Retinal pigment epithelial cell (primary cell): ENCODE data around the gene NDUFA8.
"Not testable (repeated sequence)": the region's sequence is repeated elsewhere in the genome, so short reads cannot be mapped to it uniquely, and the experiment has no call there.

Source experiments
- DNase-seq: peaks from one replicate; pipeline ENCODE4 v3.0.0-alpha.2; 2010; ENCODE audit warnings: low read depth
- H3K4me3 ChIP-seq: 2 replicates; pipeline ENCODE4 v1.5.1; 2011; ENCODE audit warnings: mild to moderate bottlenecking, low read length, control low read depth, moderate library complexity
- CTCF ChIP-seq: conservative IDR thresholded peaks from 2 replicates; pipeline ENCODE4 v1.5.1; 2011; ENCODE audit warnings: low read depth, low read length, control low read depth, inconsistent platforms

The NDUFA8 gene

GRCh38 chr9:122122468-122122867 lies 37.1 kb downstream of the NDUFA8 start:
- DNase-seq, result no peak
- TF ChIP-seq CTCF, result no peak
- no peak overlapping the region for H3K4me3 ChIP-seq

DNA sequence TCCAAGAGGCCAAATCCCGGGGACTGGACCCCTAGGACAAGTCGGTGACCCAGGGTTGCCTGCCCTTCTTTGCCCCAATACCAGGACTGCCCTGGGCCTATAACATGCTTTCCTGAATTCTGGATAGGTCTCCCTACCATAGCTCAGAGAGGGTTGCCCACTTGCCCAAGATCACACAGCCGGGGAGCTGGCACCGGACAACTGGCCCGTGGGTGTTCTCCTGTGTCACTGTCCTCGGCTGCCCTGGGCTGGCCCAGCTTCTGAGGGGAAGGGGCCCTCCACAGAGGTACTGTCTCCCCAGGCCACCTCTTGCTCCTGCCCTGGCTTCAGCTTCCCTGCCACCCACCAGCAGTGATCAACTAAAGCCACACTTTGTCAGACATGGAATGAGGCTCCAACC lies 37.6 kb downstream of the NDUFA8 start:
- no peak overlapping the region for H3K4me3 ChIP-seq
- TF ChIP-seq CTCF, result no peak
- DNase-seq, result no peak

DNA sequence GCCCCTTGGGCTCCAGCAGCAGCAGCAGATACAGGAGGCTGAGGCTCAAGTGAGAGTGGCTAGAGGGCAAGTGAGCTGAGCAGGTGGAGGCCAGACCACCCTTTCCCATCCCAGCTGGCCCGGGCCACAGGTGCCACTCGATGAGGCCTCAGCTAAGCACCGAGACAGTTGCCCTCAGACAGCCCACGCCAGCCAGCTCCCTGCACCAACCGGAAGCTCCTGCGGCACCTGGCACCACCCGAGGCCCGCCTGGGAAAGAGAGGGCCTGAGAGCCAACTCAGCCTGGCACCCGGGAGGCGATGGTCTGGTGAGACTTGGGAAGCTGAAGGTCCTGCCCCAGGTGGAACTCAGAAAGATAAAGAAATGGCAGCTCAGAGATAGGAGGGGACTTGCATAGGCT lies 38.2 kb downstream of the NDUFA8 start:
- no peak overlapping the region for H3K4me3 ChIP-seq
- TF ChIP-seq CTCF, result no peak
- no peak for DNase-seq

- TF ChIP-seq CTCF, result no peak
- no peak for DNase-seq
- no peak overlapping the region for H3K4me3 ChIP-seq
Observed at GRCh38 chr9:122120316-122121071, 39.1 kb downstream of the NDUFA8 start.

- no peak for TF ChIP-seq CTCF
- no peak overlapping the region for H3K4me3 ChIP-seq
- no peak for DNase-seq
Observed at GRCh38 chr9:122119721-122120120, 39.9 kb downstream of the NDUFA8 start.

DNA sequence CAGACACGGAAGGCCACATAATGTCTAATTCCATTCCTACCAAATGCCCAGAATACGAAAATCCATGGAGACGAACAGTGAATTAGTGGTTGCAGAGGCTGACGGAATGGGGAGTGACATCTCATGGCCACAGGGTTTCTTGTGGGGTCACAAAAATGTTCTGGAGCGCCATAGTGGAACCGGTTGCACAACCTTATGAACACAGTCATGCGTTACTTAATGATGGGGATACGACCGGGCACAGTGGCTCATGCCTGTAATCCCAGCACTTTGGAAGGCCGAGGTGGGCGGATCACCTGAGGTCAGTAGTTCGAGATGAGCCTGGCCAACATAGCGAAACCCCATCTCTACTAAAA lies 40.4 kb downstream of the NDUFA8 start:
- no peak for DNase-seq
- no peak for TF ChIP-seq CTCF
- H3K4me3 ChIP-seq, result no peak overlapping the region

DNA sequence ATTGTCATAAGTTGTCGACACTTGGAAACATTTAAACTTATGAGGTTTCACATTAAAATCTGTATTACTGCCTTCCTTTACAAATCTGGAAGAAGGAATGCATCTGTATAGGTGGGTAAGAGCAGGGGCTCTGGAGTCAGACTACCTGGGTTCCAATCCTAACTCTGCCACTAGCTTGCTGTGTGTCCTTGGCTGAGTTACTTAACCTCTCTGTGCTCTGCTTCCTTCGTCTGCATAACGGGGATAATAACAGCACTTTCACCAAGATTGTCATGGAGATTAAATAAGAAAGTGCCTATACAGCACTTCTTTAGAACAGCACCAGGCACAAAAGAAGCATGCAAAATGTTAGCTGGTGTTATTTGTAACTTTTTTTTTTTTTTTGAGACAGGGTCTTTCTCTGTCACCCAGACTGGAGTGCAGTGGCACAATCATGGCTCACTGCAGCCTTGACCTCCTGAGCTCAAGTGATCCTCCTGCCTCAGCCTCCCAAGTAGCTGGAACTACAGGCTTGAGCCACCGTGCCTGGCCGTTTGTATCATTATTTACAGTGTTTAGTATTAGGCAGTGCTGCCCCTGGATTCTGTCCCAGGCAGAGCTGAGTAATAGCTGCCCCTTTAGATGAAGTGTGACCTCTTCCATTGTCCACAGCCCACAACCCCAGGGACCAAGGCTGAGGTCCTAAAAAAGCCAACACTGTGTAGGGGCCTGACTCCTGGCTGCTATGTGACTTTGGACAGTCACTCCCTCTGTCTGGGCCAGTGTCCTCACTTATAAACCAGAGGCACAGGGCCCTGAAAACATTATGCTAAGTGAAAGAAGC lies 41.0 kb downstream of the NDUFA8 start:
- TF ChIP-seq CTCF, result no peak
- H3K4me3 ChIP-seq, result no peak overlapping the region
- no peak for DNase-seq

DNA sequence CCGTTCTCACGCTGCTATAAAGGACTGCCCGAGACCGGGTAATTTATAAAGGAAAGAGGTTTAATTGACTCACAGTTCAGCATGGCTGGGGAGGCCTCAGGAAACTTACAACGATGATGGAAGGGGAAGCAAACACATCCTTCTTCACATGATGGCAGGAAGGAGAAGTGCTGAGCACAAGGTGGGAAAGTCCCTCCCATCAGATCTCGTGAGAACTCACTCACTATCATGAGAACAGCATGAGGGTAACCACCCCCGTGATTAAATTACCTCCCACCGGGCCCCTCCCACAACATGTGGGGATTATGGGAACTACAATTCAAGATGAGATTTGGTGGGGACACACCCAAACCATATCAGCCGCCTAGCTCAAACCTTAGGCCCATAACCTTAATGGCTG lies 42.3 kb downstream of the NDUFA8 start:
- not testable (repeated sequence) for DNase-seq, H3K4me3 ChIP-seq
